Measurements from ENCODE around the gene CRELD1. TPM values are rescaled to one million over a fixed set of nuclear protein-coding genes. Genes with fewer than 3 reads are reported as not detected.
A peak's percentile ranks its signal among the peaks of the same experiment; 100 is the strongest.

The CRELD1 gene
- polyA plus RNA-seq, 1 of the 3 experiments (the other 2 are of a cell fraction) = 77.6 TPM

GRCh38 chr3:9932535-9932842 is 1.1 kb upstream of the CRELD1 start:
- Histone ChIP-seq H3K9ac (peak overlapping the region; percentile 83), H3K79me2 (ENCODE audit: insufficient read depth) (peaks cover 20% of the 10 kb centered on the region; the same call in 1 of the 2 replicates), H3K4me1 (ENCODE audit: control insufficient read depth in 1 of 2, insufficient read depth in 2 of 2, low read depth in 1 of 2, low read length in 1 of 2) (peaks cover 12 to 19% of the 10 kb centered on the region in 2 experiments), H3K4me2 (peak overlapping the region; percentile 92), H3K27ac (ENCODE audit: low read depth in 2 of 2, low read length in 1 of 2) (peak overlapping the region; percentile 88 to 91), H4K20me1 (ENCODE audit: insufficient read depth) (no peaks in the 10 kb centered on the region), H2AFZ (ENCODE audit: low read depth) (peak overlapping the region; percentile 93), H3K9me2 (no peaks in the 10 kb centered on the region), H3K4me3 (ENCODE audit: low read depth in 2 of 2, low read length in 1 of 2) (peak overlapping the region; percentile 75 to 83), H3K27me3 (ENCODE audit: insufficient read depth) (no peaks in the 10 kb centered on the region), H3K9me3 (no peaks in the 10 kb centered on the region), H3F3A (replicated peaks; ENCODE audit: insufficient read depth) (peaks cover 9% of the 10 kb centered on the region), H3K36me3 (replicated peaks in 1 of 2; ENCODE audit: control insufficient read depth in 1 of 2, insufficient read depth in 2 of 2, low read length in 1 of 2) (peaks cover 6 to 19% of the 10 kb centered on the region in 2 experiments)
- ChIA-PET POLR2A (interaction anchor here (0.6 to 3.8 kb wide), 13 partner anchors 9 to 425 kb away, joined by 3 to 58 read pairs (median 4); partner anchors contain the start of genes EMC3, FANCD2, JAGN1 and PRRT3), CTCF (interaction anchor here (0.7 to 5.5 kb wide), 23 partner anchors 9 to 390 kb away, joined by 3 to 38 read pairs (median 4); partner anchors contain the start of genes ARPC4, CIDEC, FANCD2 and IL17RC)
- no peak for TF ChIP-seq TAF1 (IDR thresholded peaks at IDR 0.05; ENCODE audit: borderline replicate concordance, low read depth, low read length)
- TF ChIP-seq GABPA (IDR thresholded peaks at IDR 0.05; ENCODE audit: low read depth) = peak; percentile 42; the same call in 1 of the 2 replicates
- TF ChIP-seq FOXJ3 (CRISPR knock-in tag; IDR thresholded peaks at IDR 0.05) = 0 out of 2 replicates have a peak, but pooled peaks have one; percentile 28
- 20% methylated on average over 13 of the region's 13 CpGs for WGBS (ENCODE audit: low lambda C conversion rate)
- no peak for DNase-seq

DNA sequence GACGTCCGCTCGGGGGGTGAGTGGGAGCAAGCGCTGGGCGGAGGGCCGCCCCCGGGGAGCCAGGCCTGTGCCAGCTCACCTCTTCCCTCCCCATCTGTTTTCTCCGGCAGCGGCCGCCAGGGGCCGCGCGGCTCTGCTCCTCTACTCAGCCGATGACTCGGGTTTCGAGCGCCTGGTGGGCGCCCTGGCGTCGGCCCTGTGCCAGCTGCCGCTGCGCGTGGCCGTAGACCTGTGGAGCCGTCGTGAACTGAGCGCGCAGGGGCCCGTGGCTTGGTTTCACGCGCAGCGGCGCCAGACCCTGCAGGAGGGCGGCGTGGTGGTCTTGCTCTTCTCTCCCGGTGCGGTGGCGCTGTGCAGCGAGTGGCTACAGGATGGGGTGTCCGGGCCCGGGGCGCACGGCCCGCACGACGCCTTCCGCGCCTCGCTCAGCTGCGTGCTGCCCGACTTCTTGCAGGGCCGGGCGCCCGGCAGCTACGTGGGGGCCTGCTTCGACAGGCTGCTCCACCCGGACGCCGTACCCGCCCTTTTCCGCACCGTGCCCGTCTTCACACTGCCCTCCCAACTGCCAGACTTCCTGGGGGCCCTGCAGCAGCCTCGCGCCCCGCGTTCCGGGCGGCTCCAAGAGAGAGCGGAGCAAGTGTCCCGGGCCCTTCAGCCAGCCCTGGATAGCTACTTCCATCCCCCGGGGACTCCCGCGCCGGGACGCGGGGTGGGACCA is 632 bp upstream of the CRELD1 start:
- peaks cover 9% of the 10 kb centered on the region for H3F3A ChIP-seq (replicated peaks; ENCODE audit: insufficient read depth)
- peak overlapping the region; percentile 83 for H3K9ac ChIP-seq
- POLR2A ChIA-PET = interaction anchor here (0.6 to 3.8 kb wide), 20 partner anchors 10 to 426 kb away, joined by 3 to 58 read pairs (median 4); partner anchors contain the start of genes ARPC4, BRK1, EMC3 and FANCD2
- TF ChIP-seq TCF12 (IDR thresholded peaks at IDR 0.05) (peak; percentile 32), GABPA (IDR thresholded peaks at IDR 0.05; ENCODE audit: low read depth) (no peak), MXI1 (IDR thresholded peaks at IDR 0.05; ENCODE audit: low read depth, low read length) (peak; percentile 74), YY1 (IDR thresholded peaks at IDR 0.05; ENCODE audit: low read depth) (0 out of 2 replicates have a peak, but pooled peaks have one; percentile 49), NFIC (IDR thresholded peaks at IDR 0.05; ENCODE audit: borderline replicate concordance) (peak; percentile 71), USF1 (IDR thresholded peaks at IDR 0.05; ENCODE audit: borderline replicate concordance, low read depth) (no peak), CHD2 (IDR thresholded peaks at IDR 0.05; ENCODE audit: low read length, partially characterized antibody) (peak; percentile 69), FOSL2 (IDR thresholded peaks at IDR 0.05; ENCODE audit: borderline replicate concordance, low read depth) (no peak), RAD21 (IDR thresholded peaks at IDR 0.05; ENCODE audit: low read length) (peak; percentile 65), NRF1 (IDR thresholded peaks at IDR 0.05; ENCODE audit: low read depth, low read length) (no peak), ZBTB33 (IDR thresholded peaks at IDR 0.05; ENCODE audit: borderline replicate concordance, low read depth) (no peak), MAX (IDR thresholded peaks at IDR 0.05; ENCODE audit: low read depth) (peak; percentile 71; the same call in 1 of the 2 replicates), TEAD4 (IDR thresholded peaks at IDR 0.05; ENCODE audit: borderline replicate concordance, insufficient read depth) (no peak), RXRA (IDR thresholded peaks at IDR 0.05; ENCODE audit: borderline replicate concordance, low read depth) (no peak), SMC3 (IDR thresholded peaks at IDR 0.05; ENCODE audit: low read depth, low read length) (peak; percentile 55), FOXJ3 (CRISPR knock-in tag; IDR thresholded peaks at IDR 0.05) (no peak)
- TF ChIP-seq, protein P1, sequence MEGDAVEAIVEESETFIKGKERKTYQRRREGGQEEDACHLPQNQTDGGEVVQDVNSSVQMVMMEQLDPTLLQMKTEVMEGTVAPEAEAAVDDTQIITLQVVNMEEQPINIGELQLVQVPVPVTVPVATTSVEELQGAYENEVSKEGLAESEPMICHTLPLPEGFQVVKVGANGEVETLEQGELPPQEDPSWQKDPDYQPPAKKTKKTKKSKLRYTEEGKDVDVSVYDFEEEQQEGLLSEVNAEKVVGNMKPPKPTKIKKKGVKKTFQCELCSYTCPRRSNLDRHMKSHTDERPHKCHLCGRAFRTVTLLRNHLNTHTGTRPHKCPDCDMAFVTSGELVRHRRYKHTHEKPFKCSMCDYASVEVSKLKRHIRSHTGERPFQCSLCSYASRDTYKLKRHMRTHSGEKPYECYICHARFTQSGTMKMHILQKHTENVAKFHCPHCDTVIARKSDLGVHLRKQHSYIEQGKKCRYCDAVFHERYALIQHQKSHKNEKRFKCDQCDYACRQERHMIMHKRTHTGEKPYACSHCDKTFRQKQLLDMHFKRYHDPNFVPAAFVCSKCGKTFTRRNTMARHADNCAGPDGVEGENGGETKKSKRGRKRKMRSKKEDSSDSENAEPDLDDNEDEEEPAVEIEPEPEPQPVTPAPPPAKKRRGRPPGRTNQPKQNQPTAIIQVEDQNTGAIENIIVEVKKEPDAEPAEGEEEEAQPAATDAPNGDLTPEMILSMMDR (IDR thresholded peaks at IDR 0.05) = peak; percentile 72

More for the DNA sequence above, 632 bp upstream of the CRELD1 start:
- Histone ChIP-seq H2AFZ (ENCODE audit: low read depth) (peak overlapping the region; percentile 93; the same call in 1 of the 2 replicates), H3K9me2 (no peaks in the 10 kb centered on the region), H3K27ac (ENCODE audit: low read depth in 2 of 2, low read length in 1 of 2) (peak overlapping the region; percentile 88 to 91), H3K4me3 (ENCODE audit: low read depth in 2 of 2, low read length in 1 of 2) (peak overlapping the region; percentile 75 to 83), H4K20me1 (ENCODE audit: insufficient read depth) (no peaks in the 10 kb centered on the region), H3K9me3 (no peaks in the 10 kb centered on the region), H3K4me2 (peak overlapping the region; percentile 92), H3K4me1 (ENCODE audit: control insufficient read depth in 1 of 2, insufficient read depth in 2 of 2, low read depth in 1 of 2, low read length in 1 of 2) (peaks cover 12 to 19% of the 10 kb centered on the region in 2 experiments), H3K79me2 (ENCODE audit: insufficient read depth) (peaks cover 20% of the 10 kb centered on the region; the same call in 1 of the 2 replicates), H3K36me3 (replicated peaks in 1 of 2; ENCODE audit: control insufficient read depth in 1 of 2, insufficient read depth in 2 of 2, low read length in 1 of 2) (peaks cover 9 to 19% of the 10 kb centered on the region in 2 experiments), H3K27me3 (ENCODE audit: insufficient read depth) (no peaks in the 10 kb centered on the region)
- CTCF ChIA-PET = interaction anchor here (0.6 to 5.5 kb wide), 30 partner anchors 9 to 806 kb away, joined by 3 to 38 read pairs (median 4); partner anchors contain the start of genes ARPC4, CIDEC, EMC3 and FANCD2
- WGBS (ENCODE audit: low lambda C conversion rate) = 2% methylated on average over 10 of the region's 77 CpGs
- DNase-seq = peak; percentile 92
